DND-41 (cell line): Measurements from ENCODE around the gene OR2T10.

Source experiments
- CTCF ChIP-seq: IDR thresholded peaks from 2 replicates; pipeline ENCODE4 v1.5.1; 2012; ENCODE audit warnings: borderline replicate concordance, low read length, moderate library complexity, mild to moderate bottlenecking; ENCODE audit not compliant: poor library complexity, severe bottlenecking; ENCODE audit errors: extremely low read depth
- EZH2 ChIP-seq: IDR thresholded peaks from 3 replicates; pipeline ENCODE4 v1.6.1; 2012; ENCODE audit warnings: borderline replicate concordance, low read depth, mild to moderate bottlenecking, moderate library complexity, low read length, inconsistent platforms; ENCODE audit not compliant: severe bottlenecking

GRCh38 chr1:248597589-248597988 is at the start of gene OR2T10:
- TF ChIP-seq CTCF: no peak
- TF ChIP-seq EZH2: no peak
